C4-2B (cell line): ENCODE results near the gene HSPA4.

Experiments used
- H3K27ac ChIP-seq: fragments of 450-650 bp; 2 replicates; pipeline ENCODE4 v1.5.1; 2017
- ZFX ChIP-seq: fragments of 450-650 bp; IDR thresholded peaks from 2 replicates; pipeline ENCODE4 v1.6.1; 2017
- TF ChIP-seq, protein P1 (sequence below): fragments of 450-650 bp; conservative IDR thresholded peaks from 2 replicates; pipeline ENCODE4 v1.5.1; 2017; ENCODE audit warnings: mild to moderate bottlenecking

Gene HSPA4

GRCh38 chr5:133120156-133120750 lies 68.4 kb downstream of the HSPA4 start:
- H3K27ac ChIP-seq: no peak overlapping the region
- TF ChIP-seq, protein P1, sequence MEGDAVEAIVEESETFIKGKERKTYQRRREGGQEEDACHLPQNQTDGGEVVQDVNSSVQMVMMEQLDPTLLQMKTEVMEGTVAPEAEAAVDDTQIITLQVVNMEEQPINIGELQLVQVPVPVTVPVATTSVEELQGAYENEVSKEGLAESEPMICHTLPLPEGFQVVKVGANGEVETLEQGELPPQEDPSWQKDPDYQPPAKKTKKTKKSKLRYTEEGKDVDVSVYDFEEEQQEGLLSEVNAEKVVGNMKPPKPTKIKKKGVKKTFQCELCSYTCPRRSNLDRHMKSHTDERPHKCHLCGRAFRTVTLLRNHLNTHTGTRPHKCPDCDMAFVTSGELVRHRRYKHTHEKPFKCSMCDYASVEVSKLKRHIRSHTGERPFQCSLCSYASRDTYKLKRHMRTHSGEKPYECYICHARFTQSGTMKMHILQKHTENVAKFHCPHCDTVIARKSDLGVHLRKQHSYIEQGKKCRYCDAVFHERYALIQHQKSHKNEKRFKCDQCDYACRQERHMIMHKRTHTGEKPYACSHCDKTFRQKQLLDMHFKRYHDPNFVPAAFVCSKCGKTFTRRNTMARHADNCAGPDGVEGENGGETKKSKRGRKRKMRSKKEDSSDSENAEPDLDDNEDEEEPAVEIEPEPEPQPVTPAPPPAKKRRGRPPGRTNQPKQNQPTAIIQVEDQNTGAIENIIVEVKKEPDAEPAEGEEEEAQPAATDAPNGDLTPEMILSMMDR: no peak

DNA sequence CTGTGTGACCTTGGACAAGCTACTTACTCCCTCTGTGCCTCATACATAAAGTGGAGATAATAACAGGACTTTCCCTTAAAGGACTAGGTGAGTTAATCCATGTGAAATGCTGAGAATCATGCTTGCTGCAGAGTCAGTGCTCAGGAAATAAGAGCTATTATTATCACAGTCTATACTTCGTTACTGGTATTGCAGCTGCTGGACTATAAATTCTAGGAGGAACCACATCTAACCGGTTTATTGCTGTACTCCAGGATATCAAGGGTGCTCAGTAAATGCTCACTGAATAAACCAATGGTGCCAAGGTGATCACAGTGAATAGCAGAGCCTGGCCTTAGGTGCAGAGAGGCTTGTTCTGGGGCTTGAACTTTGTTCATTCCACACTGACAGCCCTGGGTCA lies 69.3 kb downstream of the HSPA4 start:
- H3K27ac ChIP-seq: no peak overlapping the region
- TF ChIP-seq ZFX: no peak
- TF ChIP-seq, protein P1: no peak

DNA sequence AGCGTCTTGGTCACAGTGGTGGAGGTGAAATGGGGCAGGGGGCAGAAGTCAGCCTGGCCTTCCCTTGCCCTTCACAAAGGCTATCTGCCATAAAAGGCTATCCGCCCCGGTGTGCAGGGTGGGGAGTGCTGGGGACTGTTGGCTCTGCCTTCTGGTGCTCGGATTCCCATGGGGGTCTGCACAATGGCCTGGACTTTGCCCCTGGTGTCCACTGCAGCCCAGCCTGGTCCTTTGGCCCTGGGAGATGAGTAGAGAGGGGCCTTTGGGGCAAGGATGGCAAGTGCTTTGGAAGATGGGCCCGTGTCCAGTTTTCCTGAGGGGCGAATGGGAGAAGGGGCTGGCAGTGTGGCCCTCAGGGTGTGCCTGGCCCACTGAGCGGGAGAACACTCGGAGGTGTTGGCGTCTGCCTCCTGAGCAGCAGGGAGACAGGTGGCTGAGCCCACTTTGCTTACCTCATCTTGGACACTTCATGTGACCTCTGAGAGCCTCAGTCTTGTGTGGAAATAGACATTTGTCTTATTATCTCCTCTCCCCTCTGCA lies 69.9 kb downstream of the HSPA4 start:
- no peak overlapping the region for H3K27ac ChIP-seq
- TF ChIP-seq, protein P1: no peak
- no peak for TF ChIP-seq ZFX

GRCh38 chr5:133122711-133123110 lies 70.9 kb downstream of the HSPA4 start:
- H3K27ac ChIP-seq: no peak overlapping the region
- no peak for TF ChIP-seq ZFX
- TF ChIP-seq, protein P1: no peak

DNA sequence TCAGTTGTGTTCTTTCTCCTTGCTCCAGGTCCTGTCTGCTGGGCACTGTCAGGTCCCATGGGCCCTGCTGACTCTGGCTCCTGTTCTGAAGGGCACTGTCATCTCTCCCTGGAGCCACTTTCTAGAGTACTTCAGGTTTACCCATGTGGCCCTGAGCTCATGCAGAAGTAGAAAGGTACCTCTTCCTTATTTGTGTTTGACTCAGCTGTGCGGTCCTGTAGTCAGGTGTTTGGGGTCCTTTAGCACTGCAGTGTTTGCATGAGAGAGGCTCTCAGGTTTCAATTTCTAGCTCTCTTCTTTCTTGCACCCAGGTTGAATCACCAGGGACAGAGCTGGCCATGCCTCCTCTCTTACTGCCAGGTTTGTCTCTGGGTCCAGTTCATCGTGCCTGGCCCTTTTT lies 71.5 kb downstream of the HSPA4 start:
- TF ChIP-seq, protein P1: no peak
- TF ChIP-seq ZFX: no peak
- H3K27ac ChIP-seq: no peak overlapping the region

DNA sequence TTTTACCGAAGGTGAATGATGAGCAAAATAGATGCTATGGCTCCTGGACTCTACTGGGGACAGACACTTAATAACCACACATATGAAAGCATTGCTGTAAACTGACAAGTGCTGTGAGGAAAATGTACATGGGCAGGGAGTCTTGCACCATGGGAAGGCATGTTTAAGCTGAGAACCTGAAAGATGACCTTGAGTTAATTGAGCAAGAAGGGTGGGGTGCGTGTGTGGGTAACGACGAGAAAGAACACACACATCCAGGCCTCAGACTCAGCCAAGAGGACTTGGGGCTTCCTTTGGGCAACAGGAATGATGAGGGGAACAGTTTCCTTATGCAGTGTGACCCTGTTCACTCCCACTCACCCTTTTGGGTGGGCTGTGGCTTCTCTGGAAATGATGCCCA lies 73.1 kb downstream of the HSPA4 start:
- TF ChIP-seq, protein P1: no peak
- no peak overlapping the region for H3K27ac ChIP-seq

- no peak overlapping the region for H3K27ac ChIP-seq
- TF ChIP-seq, protein P1: no peak
- no peak for TF ChIP-seq ZFX
Observed at GRCh38 chr5:133128066-133128465, 76.3 kb downstream of the HSPA4 start.
